HCT116 (cell line): ENCODE data around the gene SAMD4B. TPM values are rescaled to one million over a fixed set of nuclear protein-coding genes. Genes with fewer than 3 reads are reported as not detected.

ENCODE experiments used
- ATAC-seq: fragments of 200-7000 bp; cut with Tn5 transposase; 2 replicates; pipeline ENCODE4 v1.9.1; 2020; ENCODE audit warnings: mild to moderate bottlenecking, moderate library complexity
- BruUV-seq: library from RNA; stranded (reverse); fragments of 400-500 nt; replicated peaks from 2 replicates; lab custom pipeline; 2021; lab: Mats Ljungman, UMichigan
- CTCF ChIA-PET: fragments of 300-600 bp; sonication (Branson Sonifier 250); formaldehyde crosslinking; loops from one replicate; lab custom pipeline; 2021; ENCODE audit warnings: antibody characterized with exemption; lab: Charles Lee
- POLR2A ChIA-PET: fragments of 300-600, 350-600 bp; sonication (Branson Sonifier 250); formaldehyde crosslinking; loops from one replicate; lab custom pipeline; 2021; ENCODE audit warnings: antibody characterized with exemption; lab: Charles Lee
- RAD21 ChIA-PET, 2 experiments: fragments of 300-600 bp; sonication (Branson Sonifier 250); formaldehyde crosslinking; loops; one replicate each; lab custom pipeline; 2023; ENCODE audit warnings: low total read pairs in 2 of 2; ENCODE audit not compliant: uncharacterized antibody in 2 of 2, unreplicated experiment in 2 of 2, low non-redundant PET in 1 of 2; lab: Charles Lee
- DNase-seq: peaks from one replicate; pipeline ENCODE4 v3.0.0-alpha.2; 2010; ENCODE audit warnings: low read depth, low spot score
- H2AFZ ChIP-seq: fragments of 200-600 bp; shearing (Covaris generic), sonication (generic); 2 replicates; pipeline ENCODE4 v1.6.1; 2017; ENCODE audit warnings: low read depth, mixed run types, mixed read lengths, antibody characterized with exemption, low read length; ENCODE audit not compliant: poor library complexity, severe bottlenecking
- H3K27ac ChIP-seq: 2 replicates; pipeline ENCODE4 v1.5.1; 2012; ENCODE audit warnings: low read depth, low read length
- H3K27me3 ChIP-seq: fragments of 200-600 bp; sonication (generic); 2 replicates; pipeline ENCODE4 v1.6.1; 2016; ENCODE audit warnings: mixed run types, low read length, mixed read lengths; ENCODE audit not compliant: insufficient read depth
- H3K36me3 ChIP-seq, 2 experiments: fragments of 200-500 bp in 1 of 2; fragments of 200-600 bp in 1 of 2; sonication (Bioruptor generic) in 1 of 2; sonication (generic) in 1 of 2; 2 replicates each; pipeline versions ENCODE4 v1.5.1 to v1.6.1; 2014 to 2016; ENCODE audit warnings: low read length in 2 of 2, inconsistent platforms in 1 of 2, mixed read lengths in 1 of 2, mixed run types in 1 of 2; ENCODE audit not compliant: insufficient read depth in 2 of 2, control insufficient read depth in 1 of 2
- H3K4me1 ChIP-seq, 2 experiments: fragments of 200-600 bp in 1 of 2; sonication (generic) in 1 of 2; 2 replicates each; pipeline versions ENCODE4 v1.5.1 to v1.6.1; 2012 to 2017; ENCODE audit warnings: low read length in 2 of 2, inconsistent platforms in 1 of 2, mild to moderate bottlenecking in 1 of 2, mixed read lengths in 1 of 2, mixed run types in 1 of 2, moderate library complexity in 1 of 2; ENCODE audit not compliant: insufficient read depth in 2 of 2, control insufficient read depth in 1 of 2
- H3K4me2 ChIP-seq: fragments of 200-600 bp; sonication (generic); 2 replicates; pipeline ENCODE4 v1.6.1; 2017; ENCODE audit warnings: mixed run types, low read length, mixed read lengths
- H3K4me3 ChIP-seq, 2 experiments: fragments of 200-600 bp in 1 of 2; sonication (generic) in 1 of 2; replicated peaks in 1 of 2; 2 replicates each; pipeline ENCODE4 v1.5.1; 2011 to 2016; ENCODE audit warnings: low read length in 2 of 2, control low read depth in 1 of 2, low read depth in 1 of 2, mild to moderate bottlenecking in 1 of 2, mixed read lengths in 1 of 2, mixed run types in 1 of 2
- H3K79me2 ChIP-seq: fragments of 200-600 bp; sonication (generic); 2 replicates; pipeline ENCODE4 v1.6.1; 2017; ENCODE audit warnings: mild to moderate bottlenecking, mixed run types, low read length, moderate library complexity, mixed read lengths; ENCODE audit not compliant: insufficient read depth
- H3K9ac ChIP-seq: fragments of 200-600 bp; sonication (generic); 2 replicates; pipeline ENCODE4 v1.6.1; 2016; ENCODE audit warnings: low read length, mixed read lengths
- H3K9me2 ChIP-seq: fragments of 200-600 bp; sonication (generic), shearing (Covaris generic); 2 replicates; pipeline ENCODE4 v1.6.1; 2017; ENCODE audit warnings: mixed run types, mild to moderate bottlenecking, moderate library complexity; ENCODE audit not compliant: insufficient read depth
- H3K9me3 ChIP-seq, 2 experiments: fragments of 200-500 bp in 1 of 2; fragments of 200-600 bp in 1 of 2; sonication (Bioruptor generic) in 1 of 2; sonication (generic) in 1 of 2; 2 replicates each; pipeline ENCODE4 v1.6.1; 2014 to 2017; ENCODE audit warnings: low read length in 2 of 2, mixed read lengths in 2 of 2, inconsistent platforms in 1 of 2, low read depth in 1 of 2, mild to moderate bottlenecking in 1 of 2, mixed run types in 1 of 2, moderate library complexity in 1 of 2; ENCODE audit not compliant: control insufficient read depth in 1 of 2, insufficient read depth in 1 of 2
- H4K20me1 ChIP-seq: fragments of 200-600 bp; sonication (generic), shearing (Covaris generic); 2 replicates; pipeline ENCODE4 v1.6.1; 2017; ENCODE audit warnings: mixed run types, mild to moderate bottlenecking, moderate library complexity; ENCODE audit not compliant: insufficient read depth
- ATF3 ChIP-seq: IDR thresholded peaks from 2 replicates; pipeline ENCODE4 v1.6.1; 2012
- CEBPB ChIP-seq: IDR thresholded peaks from 2 replicates; pipeline ENCODE4 v1.6.1; 2012; ENCODE audit warnings: low read depth
- CTCF ChIP-seq, 3 experiments: fragments of 200-600 bp in 1 of 3; sonication (generic) in 1 of 3; IDR thresholded peaks in 2 of 3; conservative IDR thresholded peaks in 1 of 3; 2 replicates each; pipeline ENCODE4 v1.5.1; 2012 to 2017; ENCODE audit warnings: low read depth in 2 of 3, low read length in 2 of 3, antibody characterized with exemption in 1 of 3, borderline replicate concordance in 1 of 3, control low read depth in 1 of 3, mild to moderate bottlenecking in 1 of 3, mixed read lengths in 1 of 3, mixed run types in 1 of 3, moderate library complexity in 1 of 3; ENCODE audit not compliant: insufficient read depth in 1 of 3
- ELF1 ChIP-seq: IDR thresholded peaks from 2 replicates; pipeline ENCODE4 v1.6.1; 2012; ENCODE audit warnings: low read depth, borderline replicate concordance
- EZH2 ChIP-seq: fragments of 200-600 bp; sonication (generic); IDR thresholded peaks from 2 replicates; pipeline ENCODE4 v1.6.1; 2017; ENCODE audit warnings: antibody characterized with exemption, mixed run types
- EZH2phosphoT487 ChIP-seq: fragments of 200-600 bp; IDR thresholded peaks from 2 replicates; pipeline ENCODE4 v1.6.1; 2018; ENCODE audit warnings: antibody characterized with exemption, borderline replicate concordance
- FOSL1 ChIP-seq: IDR thresholded peaks from 2 replicates; pipeline ENCODE4 v1.6.1; 2012; ENCODE audit warnings: low read depth
- JUND ChIP-seq: IDR thresholded peaks from 2 replicates; pipeline ENCODE4 v1.6.1; 2012
- MAX ChIP-seq: IDR thresholded peaks from 2 replicates; pipeline ENCODE4 v1.6.1; 2012
- POLR2AphosphoS5 ChIP-seq: IDR thresholded peaks from 2 replicates; pipeline ENCODE4 v1.6.1; 2011; ENCODE audit warnings: mild to moderate bottlenecking, low read depth, low read length, moderate library complexity
- RAD21 ChIP-seq: IDR thresholded peaks from 2 replicates; pipeline ENCODE4 v1.6.1; 2012; ENCODE audit warnings: low read depth, mild to moderate bottlenecking
- SIN3A ChIP-seq: IDR thresholded peaks from 2 replicates; pipeline ENCODE4 v1.6.1; 2012; ENCODE audit warnings: low read depth
- SRF ChIP-seq: IDR thresholded peaks from 2 replicates; pipeline ENCODE4 v1.6.1; 2012; ENCODE audit warnings: low read depth
- TCF7L2 ChIP-seq: IDR thresholded peaks from 2 replicates; pipeline ENCODE4 v1.7.0; 2011; ENCODE audit warnings: borderline replicate concordance, inconsistent platforms; ENCODE audit not compliant: insufficient read depth, insufficient read length; ENCODE audit errors: extremely low read depth
- YY1 ChIP-seq: IDR thresholded peaks from 2 replicates; pipeline ENCODE4 v1.6.1; 2011; ENCODE audit warnings: low read length, low read depth, moderate library complexity, mild to moderate bottlenecking; ENCODE audit not compliant: insufficient replicate concordance; ENCODE audit errors: extremely low read depth
- ZFX ChIP-seq: fragments of 450-650 bp; IDR thresholded peaks from 2 replicates; pipeline ENCODE4 v1.6.1; 2017
- ZNF274 ChIP-seq: fragments of 200-500 bp; sonication (Bioruptor generic); IDR thresholded peaks from 2 replicates; pipeline ENCODE4 v1.6.1; 2014; ENCODE audit warnings: mild to moderate bottlenecking, low read depth, low read length, inconsistent platforms
- intact Hi-C: fragments of 100-400 bp; cut with micrococcal nuclease; formaldehyde crosslinking; loops from 2 replicates; pipeline ENCODE4 v1.10.0; 2022
- total RNA-seq: library from RNA; stranded (reverse); gene quantifications from one replicate; pipeline ENCODE4 v1.2.1, GENCODE V29; 2021; ENCODE audit not compliant: unreplicated experiment
- TF ChIP-seq, protein P1 (sequence below): IDR thresholded peaks from 2 replicates; pipeline ENCODE4 v1.6.1; 2011; ENCODE audit warnings: mild to moderate bottlenecking, low read length, moderate library complexity; ENCODE audit not compliant: insufficient replicate concordance; ENCODE audit errors: extremely low read depth

Gene SAMD4B
- total RNA-seq, 1 experiment from 2014 or later: 127 TPM

- TF ChIP-seq MAX (no peak), JUND (no peak), FOSL1 (no peak), TCF7L2 (no peak), YY1 (no peak), CEBPB (no peak)
- TF ChIP-seq, all 23 proteins: peak for 0
- no TSS peak for BruUV-seq
- DNase-seq (no peak), ATAC-seq (no peak)
- no peak overlapping the region for H3K9ac ChIP-seq
- ChIA-PET RAD21 (no interaction called here), POLR2A (interaction anchor here (0.5 kb wide), 1 partner anchor 53 kb away, joined by 3 read pairs; no protein-coding TSS in a partner anchor), CTCF (interaction anchor here (1.4 kb wide), 1 partner anchor 14 kb away, joined by 4 read pairs; the partner anchor contains the start of gene SAMD4B)
- peaks cover 42 to 73% of the 10 kb centered on the region in 2 experiments; a peak in 3 of 4 replicates for H3K36me3 ChIP-seq
- intact Hi-C loops: no loop called here
- H3K27me3 ChIP-seq: no peaks in the 10 kb centered on the region
- H3K79me2 ChIP-seq: peaks cover 26% of the 10 kb centered on the region
- H3K4me2 ChIP-seq: no peak overlapping the region
- no peak overlapping the region for H3K4me3 ChIP-seq
- no peak overlapping the region for H2AFZ ChIP-seq
- H3K4me1 ChIP-seq: no peaks in the 10 kb centered on the region
- no peak overlapping the region for H3K27ac ChIP-seq
- no peaks in the 10 kb centered on the region for H3K9me3 ChIP-seq
- H4K20me1 ChIP-seq: no peaks in the 10 kb centered on the region
- no peaks in the 10 kb centered on the region for H3K9me2 ChIP-seq
Observed at GRCh38 chr19:39356073-39356472, 13.9 kb downstream of the SAMD4B start.

GRCh38 chr19:39356647-39357046 is 14.4 kb downstream of the SAMD4B start:
- no TSS peak for BruUV-seq
- ATAC-seq: no peak
- H3K27me3 ChIP-seq: no peaks in the 10 kb centered on the region
- POLR2A ChIA-PET: no interaction called here
- H3K4me2 ChIP-seq: no peak overlapping the region
- no peak overlapping the region for H2AFZ ChIP-seq
- no peaks in the 10 kb centered on the region for H3K9me2 ChIP-seq
- H4K20me1 ChIP-seq: no peaks in the 10 kb centered on the region
- H3K9ac ChIP-seq: no peak overlapping the region
- H3K27ac ChIP-seq: no peak overlapping the region
- peaks cover 42 to 68% of the 10 kb centered on the region in 2 experiments; a peak in 3 of 4 replicates for H3K36me3 ChIP-seq
- no peak overlapping the region for H3K4me3 ChIP-seq
- RAD21 ChIA-PET: no interaction called here
- no peaks in the 10 kb centered on the region for H3K4me1 ChIP-seq
- CTCF ChIA-PET: no interaction called here
- no peaks in the 10 kb centered on the region for H3K9me3 ChIP-seq
- intact Hi-C loops: no loop called here
- DNase-seq: no peak
- H3K79me2 ChIP-seq: peaks cover 20% of the 10 kb centered on the region
- TF ChIP-seq POLR2AphosphoS5 (no peak), CTCF (IDR thresholded peaks at IDR 0.05 in 2 of 3, conservative IDR thresholded peaks at IDR 0.05 in 1 of 3; ENCODE audit: borderline replicate concordance in 1 of 3, insufficient read depth in 1 of 3, low read depth in 2 of 3, low read length in 2 of 3) (no peak), EZH2phosphoT487 (no peak), ATF3 (no peak), ZFX (no peak), ZNF274 (no peak), ELF1 (no peak), SIN3A (no peak), RAD21 (no peak), EZH2 (no peak), SRF (no peak), JUND (no peak)
- TF ChIP-seq, protein P1, sequence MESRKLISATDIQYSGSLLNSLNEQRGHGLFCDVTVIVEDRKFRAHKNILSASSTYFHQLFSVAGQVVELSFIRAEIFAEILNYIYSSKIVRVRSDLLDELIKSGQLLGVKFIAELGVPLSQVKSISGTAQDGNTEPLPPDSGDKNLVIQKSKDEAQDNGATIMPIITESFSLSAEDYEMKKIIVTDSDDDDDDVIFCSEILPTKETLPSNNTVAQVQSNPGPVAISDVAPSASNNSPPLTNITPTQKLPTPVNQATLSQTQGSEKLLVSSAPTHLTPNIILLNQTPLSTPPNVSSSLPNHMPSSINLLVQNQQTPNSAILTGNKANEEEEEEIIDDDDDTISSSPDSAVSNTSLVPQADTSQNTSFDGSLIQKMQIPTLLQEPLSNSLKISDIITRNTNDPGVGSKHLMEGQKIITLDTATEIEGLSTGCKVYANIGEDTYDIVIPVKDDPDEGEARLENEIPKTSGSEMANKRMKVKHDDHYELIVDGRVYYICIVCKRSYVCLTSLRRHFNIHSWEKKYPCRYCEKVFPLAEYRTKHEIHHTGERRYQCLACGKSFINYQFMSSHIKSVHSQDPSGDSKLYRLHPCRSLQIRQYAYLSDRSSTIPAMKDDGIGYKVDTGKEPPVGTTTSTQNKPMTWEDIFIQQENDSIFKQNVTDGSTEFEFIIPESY: no peak
